COR-L47 (cell line): ENCODE results near the gene ANKK1.

Experiments used
- DNase-seq: peaks from one replicate; lab custom pipeline; 2025; lab: John Stamatoyannopoulos, UW

The ANKK1 gene, protein sequence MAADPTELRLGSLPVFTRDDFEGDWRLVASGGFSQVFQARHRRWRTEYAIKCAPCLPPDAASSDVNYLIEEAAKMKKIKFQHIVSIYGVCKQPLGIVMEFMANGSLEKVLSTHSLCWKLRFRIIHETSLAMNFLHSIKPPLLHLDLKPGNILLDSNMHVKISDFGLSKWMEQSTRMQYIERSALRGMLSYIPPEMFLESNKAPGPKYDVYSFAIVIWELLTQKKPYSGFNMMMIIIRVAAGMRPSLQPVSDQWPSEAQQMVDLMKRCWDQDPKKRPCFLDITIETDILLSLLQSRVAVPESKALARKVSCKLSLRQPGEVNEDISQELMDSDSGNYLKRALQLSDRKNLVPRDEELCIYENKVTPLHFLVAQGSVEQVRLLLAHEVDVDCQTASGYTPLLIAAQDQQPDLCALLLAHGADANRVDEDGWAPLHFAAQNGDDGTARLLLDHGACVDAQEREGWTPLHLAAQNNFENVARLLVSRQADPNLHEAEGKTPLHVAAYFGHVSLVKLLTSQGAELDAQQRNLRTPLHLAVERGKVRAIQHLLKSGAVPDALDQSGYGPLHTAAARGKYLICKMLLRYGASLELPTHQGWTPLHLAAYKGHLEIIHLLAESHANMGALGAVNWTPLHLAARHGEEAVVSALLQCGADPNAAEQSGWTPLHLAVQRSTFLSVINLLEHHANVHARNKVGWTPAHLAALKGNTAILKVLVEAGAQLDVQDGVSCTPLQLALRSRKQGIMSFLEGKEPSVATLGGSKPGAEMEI

DNA sequence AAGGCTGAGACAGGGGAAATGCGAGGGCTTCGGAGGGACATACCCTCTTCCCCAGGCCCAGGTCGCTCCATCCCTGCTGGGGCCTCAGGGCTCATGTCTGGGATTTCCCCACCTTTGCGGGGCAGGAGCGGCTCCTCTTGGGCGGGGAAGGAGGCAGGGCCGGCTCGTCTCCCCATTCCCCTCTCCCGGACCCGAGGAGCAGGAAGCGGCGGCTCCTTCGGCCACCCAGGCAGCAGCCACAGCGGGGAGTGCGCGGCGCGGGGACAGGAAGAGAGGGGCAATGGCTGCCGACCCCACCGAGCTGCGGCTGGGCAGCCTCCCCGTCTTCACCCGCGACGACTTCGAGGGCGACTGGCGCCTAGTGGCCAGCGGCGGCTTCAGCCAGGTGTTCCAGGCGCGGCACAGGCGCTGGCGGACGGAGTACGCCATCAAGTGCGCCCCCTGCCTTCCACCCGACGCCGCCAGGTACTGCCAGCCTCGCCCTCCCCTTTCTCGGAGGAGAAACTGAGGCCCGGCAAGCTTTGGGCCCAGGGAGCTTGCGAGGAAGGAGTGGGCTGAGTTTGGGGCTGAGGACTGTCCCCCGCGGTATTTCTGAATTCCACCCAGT, at the start of gene ANKK1:
ANKK1 (plus strand) TSS at position 175 of the 607 bp plus-strand sequence; CDS start at position 281, 106 bp downstream.
- DNase-seq, result no peak

DNA sequence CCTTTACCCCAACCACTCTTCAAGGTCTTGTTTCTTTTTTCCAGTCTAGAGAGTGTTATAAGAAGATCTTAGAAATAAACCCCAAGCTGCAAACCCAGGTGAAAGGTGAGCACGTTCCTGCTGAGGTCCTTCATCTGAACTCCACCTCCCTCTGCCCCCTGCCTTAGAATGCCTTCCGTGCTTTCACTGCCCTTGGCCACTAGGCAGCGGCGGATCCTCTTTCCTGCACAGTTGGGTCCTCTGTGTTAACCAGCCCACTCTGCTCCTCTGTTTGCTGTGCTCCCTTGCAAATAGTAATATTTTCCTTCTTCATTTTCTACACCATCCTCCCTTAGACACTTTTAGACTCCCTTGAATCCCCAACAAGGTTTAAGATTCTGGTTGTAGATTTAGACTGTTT, 48.8 kb upstream of the ANKK1 start:
- no peak for DNase-seq

DNA sequence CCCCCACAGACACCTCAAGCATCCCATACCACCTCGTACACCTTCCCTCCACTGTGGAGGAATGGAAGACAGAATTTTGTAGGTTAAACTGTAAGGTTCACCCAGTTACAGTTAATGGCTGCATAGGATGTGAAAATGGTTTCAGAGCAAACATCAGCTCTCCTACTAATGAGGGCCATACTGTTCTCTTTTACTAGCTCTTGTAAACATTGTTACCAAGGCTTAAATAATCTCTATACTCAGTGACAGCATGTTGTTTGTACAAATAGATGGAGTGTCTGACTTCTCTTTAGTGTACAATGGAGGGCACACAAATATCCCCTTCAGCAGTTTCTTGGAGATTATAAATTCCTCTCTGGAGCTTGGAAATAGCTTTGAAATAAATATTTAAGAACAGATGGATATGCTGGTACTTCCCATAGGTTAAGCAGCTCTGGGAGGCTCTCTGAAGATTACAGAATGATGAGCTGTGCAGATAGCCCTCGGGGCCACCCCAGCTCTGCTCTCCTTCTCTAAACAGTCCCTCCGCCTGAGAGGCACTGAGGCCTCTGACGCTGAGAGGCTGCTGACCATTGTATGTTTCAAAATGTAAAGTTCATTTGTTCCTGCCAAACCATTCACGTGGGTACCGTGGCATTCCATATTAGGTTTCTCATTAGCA, 47.5 kb upstream of the ANKK1 start:
- no peak for DNase-seq

DNA sequence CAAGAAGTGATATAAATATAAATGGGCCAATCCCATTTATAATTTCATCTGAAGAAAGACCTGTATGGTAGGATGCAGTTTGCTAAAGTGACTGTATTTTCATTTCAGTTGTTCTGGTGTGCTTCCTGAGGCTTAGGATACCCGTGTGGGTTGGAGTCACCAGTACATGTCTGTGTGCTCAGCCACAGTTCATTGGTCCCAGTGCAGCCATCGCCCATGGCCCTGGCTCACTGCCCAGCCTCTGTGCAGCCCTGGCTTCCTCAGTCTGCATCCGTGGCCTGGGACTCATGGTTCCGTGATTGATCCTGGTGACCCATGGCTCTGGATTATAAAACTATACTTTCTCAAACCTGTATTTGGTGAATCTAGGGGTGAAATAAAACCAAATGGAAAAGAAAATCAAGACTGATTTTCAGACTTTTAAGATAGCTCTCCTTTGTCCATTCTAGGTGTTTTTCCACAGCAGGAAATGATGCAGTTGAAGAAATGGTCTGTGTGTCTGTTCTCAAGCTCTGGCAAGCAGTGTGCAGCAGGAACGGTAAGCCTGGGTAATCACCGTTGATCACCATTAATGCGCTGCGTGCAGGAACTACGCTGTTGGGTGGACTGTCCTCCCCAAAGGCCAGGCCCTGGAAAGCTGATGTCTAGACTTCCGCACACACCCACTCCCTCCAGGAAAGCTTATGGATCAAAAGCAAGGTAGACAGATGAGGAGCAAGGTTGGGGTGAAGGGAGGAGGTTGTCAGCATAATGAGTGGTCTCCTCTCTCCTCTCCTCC, 46.0 kb upstream of the ANKK1 start:
- no peak for DNase-seq

DNA sequence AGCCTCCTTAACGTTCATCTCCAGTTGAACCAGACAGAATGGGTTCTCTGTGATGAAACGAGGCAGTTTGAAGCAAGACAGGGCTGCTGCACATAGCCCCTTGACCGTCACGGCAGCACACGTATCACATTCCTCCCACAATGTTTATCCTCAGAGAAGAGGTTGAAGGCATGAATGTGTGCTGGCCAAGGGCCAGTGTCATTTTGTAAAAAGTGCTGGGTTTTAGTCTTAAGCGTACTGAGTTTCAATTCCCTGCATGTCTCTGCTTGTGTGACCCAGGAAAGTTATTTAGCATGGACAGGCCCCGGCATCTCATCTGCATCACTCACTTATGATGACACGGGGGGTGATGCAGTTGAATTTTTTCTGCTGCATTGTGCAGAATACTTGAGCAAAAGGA, 41.6 kb upstream of the ANKK1 start:
- no peak for DNase-seq

GRCh38 chr11:113349528-113349927, 38.1 kb upstream of the ANKK1 start:
- no peak for DNase-seq

- DNase-seq, result peak; percentile 56
Measured at GRCh38 chr11:113350336-113351067, 37.1 kb upstream of the ANKK1 start.

- peak; percentile 73 for DNase-seq
Measured at GRCh38 chr11:113351068-113351450, 36.5 kb upstream of the ANKK1 start.

- DNase-seq, result no peak
Measured at GRCh38 chr11:113351480-113351879, 36.1 kb upstream of the ANKK1 start.

DNA sequence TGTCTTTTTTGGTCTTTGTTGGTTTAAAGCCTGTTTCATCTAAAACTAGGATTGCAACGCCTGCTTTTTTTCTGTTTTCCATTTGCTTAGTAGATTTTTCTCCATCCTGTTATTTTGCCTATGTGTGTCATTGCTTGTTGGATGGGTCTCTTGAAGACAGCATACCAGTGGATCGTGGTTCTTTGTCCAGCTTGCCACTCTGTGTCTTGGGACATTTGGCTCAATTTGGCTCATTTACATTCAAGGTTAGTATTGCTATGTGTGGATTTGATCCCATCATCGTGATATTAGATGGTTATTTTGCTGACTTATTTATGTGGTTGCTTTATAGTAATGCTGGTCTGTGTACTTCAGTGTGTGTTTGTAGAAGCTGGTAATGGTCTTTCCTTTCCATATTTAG, 31.4 kb upstream of the ANKK1 start:
- DNase-seq, result no peak

DNA sequence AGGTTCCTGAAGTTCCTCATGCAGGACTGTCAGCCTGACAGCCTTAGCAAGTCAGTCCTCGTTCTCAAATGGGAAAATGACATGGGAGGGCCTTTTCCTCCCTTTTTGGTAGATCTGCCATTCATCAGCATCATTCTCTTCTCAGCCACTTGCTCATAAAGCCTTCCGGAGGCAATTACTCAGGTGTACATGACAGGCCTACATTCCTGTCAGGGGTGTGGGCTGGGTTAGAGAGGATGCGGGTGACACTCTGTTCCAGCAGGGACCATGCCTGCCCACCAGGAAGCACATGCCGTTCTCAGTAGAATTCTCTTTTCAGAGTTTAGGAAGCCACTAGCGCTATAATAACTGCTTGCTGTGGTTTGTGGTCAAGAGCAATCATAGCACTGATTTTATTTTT, 24.2 kb upstream of the ANKK1 start:
- no peak for DNase-seq

DNA sequence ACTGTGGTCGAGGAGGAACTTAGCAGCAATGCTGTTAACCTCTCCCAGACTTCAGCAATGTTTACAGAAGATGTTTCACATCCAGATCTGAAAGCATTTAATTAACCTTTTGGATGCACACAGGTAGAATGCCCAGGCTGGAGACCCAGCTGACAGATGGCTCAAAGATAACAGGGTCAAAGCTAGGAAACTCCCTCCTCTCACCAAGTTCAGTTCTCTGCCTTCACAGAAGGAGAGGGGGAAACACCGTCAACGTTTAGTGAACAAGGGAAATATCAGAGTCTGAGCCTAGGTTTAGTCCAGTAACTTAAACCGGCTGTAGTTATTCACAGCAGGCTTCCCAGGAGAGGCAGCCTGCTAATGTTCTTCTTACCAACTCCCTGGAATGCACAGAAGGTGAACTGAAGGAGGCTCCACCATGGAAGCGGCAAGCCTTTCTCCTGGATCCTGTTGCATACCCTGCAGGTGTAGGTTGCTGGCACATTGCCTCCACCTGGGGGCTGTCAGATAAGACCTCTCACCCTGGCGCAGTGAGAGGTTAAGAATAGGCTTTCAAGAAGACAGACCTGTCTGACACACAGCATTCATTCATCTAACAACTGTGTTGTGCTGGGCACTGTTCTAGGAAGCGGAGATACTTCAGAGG, 23.5 kb upstream of the ANKK1 start:
- no peak for DNase-seq

DNA sequence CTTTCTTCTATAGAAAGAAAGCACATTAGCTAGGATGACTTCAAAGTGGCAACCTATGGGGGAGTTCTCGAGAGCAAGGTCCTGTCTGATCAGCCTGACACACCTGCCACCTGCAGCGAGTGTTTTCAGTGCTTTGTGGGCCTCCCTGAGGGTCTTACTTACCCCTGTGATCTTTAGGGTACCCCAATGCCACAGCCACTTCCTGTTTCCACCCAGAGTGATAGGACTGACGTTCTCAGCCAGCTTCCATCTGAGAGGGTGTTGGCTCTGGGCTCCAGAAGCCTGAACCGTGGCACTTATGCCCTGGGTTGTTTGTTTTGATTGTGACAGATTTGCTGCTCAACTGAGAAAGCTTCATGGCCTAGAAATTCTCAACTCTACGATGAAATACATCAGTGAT, 21.7 kb upstream of the ANKK1 start:
- no peak for DNase-seq

- no peak for DNase-seq
Measured at GRCh38 chr11:113369411-113369810, 18.2 kb upstream of the ANKK1 start.

DNA sequence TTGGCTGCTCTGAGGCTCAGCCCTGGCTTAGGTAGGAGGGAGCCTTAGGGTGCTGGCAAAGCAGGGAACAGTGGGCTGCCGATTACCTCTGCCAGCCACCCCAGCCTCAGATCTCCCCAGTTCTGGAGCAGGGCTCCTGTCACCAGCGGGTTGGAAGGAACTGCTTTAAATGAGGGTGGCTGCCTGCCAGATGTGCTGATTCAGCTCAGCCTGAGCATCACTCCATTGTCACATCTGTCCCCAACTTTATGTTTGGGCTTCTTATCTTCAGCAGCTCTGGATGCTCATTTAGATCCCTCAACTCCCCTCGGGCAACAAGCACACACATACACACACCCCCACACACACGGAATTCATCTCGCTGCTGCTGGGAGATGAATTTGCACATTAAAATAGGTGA, 16.9 kb upstream of the ANKK1 start:
- no peak for DNase-seq

GRCh38 chr11:113372309-113372708, 15.3 kb upstream of the ANKK1 start:
- DNase-seq, result no peak

- no peak for DNase-seq
Measured at GRCh38 chr11:113373306-113373705, 14.3 kb upstream of the ANKK1 start.

- DNase-seq, result no peak
Measured at GRCh38 chr11:113373981-113374560, 13.5 kb upstream of the ANKK1 start.

DNA sequence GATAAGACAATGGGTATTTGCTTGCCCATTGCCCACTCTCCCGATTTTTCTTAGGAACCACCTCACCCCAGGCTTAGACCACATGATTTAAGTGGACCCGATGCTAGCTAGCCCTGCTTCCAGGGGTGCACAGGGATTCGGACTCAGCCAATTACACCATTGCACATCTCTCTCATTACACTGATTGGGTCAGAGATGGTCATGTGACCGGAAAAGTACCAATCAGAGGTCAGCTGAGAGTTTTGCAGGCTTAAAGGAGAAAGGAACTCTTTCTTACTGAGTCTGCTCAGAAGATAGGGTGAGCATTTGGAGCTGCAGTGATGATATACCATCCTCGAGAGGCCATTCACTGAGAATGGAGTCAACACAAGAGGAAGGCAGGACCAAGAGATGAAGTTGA, 12.2 kb upstream of the ANKK1 start:
- DNase-seq, result no peak

DNA sequence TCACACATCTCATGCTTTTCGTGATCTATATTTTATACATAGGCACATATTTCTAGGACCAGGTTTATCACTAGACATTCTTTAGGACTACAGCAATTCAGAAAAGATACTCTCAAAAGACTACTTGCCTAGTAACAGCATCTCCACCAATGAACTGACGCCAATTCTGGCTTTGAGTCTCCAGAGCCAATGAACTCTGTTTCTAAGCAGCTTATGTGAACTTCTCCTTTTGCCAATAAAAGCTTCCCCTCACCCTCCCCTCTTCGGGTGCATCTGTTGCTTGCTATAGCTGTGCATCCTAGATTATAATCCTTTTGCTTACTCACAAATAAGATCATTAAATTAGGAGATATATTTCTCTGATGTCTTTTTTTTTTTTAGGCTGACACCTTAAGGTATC, 11.4 kb upstream of the ANKK1 start:
- DNase-seq, result no peak
